Gastrocnemius medialis (tissue), 4 donors: ENCODE measurements around the gene FARS2. TPM values are rescaled to one million over a fixed set of nuclear protein-coding genes. Genes with fewer than 3 reads are reported as not detected.

Experiments
- ATAC-seq, 2 donors: fragments of 150-250 bp; one replicate each; pipeline ENCODE4 v1.9.1; 2016
- DNase-seq, 2 donors: peaks; one replicate each; pipeline ENCODE4 v3.0.0-alpha.2; 2019
- H3K27ac ChIP-seq, 4 donors: fragments of 200-600 bp; sonication (generic); 1 replicate in 1 of 4; 2 replicates in 3 of 4; pipeline ENCODE4 v1.5.1; 2016 to 2018; ENCODE audit warnings: mild to moderate bottlenecking in 2 of 4, moderate library complexity in 1 of 4
- H3K27me3 ChIP-seq, 3 donors: fragments of 200-600 bp; sonication (generic) in 2 of 3; 1 replicate in 1 of 3; 2 replicates in 2 of 3; pipeline versions ENCODE4 v1.5.1 to v1.6.0; 2016 to 2019; ENCODE audit warnings: mild to moderate bottlenecking in 1 of 3, moderate library complexity in 1 of 3
- H3K36me3 ChIP-seq, 2 donors: fragments of 200-600 bp; sonication (generic) in 1 of 2; one replicate each; pipeline ENCODE4 v1.5.1; 2017 to 2018
- H3K4me1 ChIP-seq, 2 donors: fragments of 200-600 bp; sonication (generic) in 1 of 2; one replicate each; pipeline ENCODE4 v1.5.1; 2016 to 2017; ENCODE audit warnings: mild to moderate bottlenecking in 2 of 2
- H3K4me3 ChIP-seq, 4 donors: fragments of 200-600 bp; sonication (generic) in 3 of 4; 1 replicate in 1 of 4; 2 replicates in 3 of 4; pipeline ENCODE4 v1.5.1; 2016 to 2019; ENCODE audit warnings: mild to moderate bottlenecking in 2 of 4
- H3K9me3 ChIP-seq, 3 donors: fragments of 200-600 bp; sonication (generic) in 2 of 3; 1 replicate in 1 of 3; 2 replicates in 2 of 3; pipeline ENCODE4 v1.5.1; 2016 to 2019
- POLR2A ChIP-seq, 2 donors: fragments of 450-650 bp; IDR thresholded peaks; one replicate each; pipeline ENCODE4 v1.6.1; 2017; ENCODE audit warnings: antibody characterized with exemption in 2 of 2, mild to moderate bottlenecking in 2 of 2, moderate library complexity in 2 of 2
- in situ Hi-C, 4 donors: fragments of 200-750 bp; cut with MboI; loops; one replicate each; pipeline versions ENCODE4 v1.15.0 to v1.8.0; 2017; ENCODE audit warnings: low sequenced_read_pairs in 4 of 4
- intact Hi-C: fragments of 100-400 bp; cut with DNase I; formaldehyde crosslinking; loops from one replicate; pipeline ENCODE4 v1.15.1; 2023; ENCODE audit warnings: low total_unique reads
- total RNA-seq, 4 donors: library from RNA; depleted of rRNA; stranded (reverse); fragments of >200 nt; gene quantifications; one replicate each; pipeline versions ENCODE4 v1.1.0 to v1.2.3, GENCODE V29; 2016
- TF ChIP-seq, protein P1 (sequence below), 5 experiments: fragments of 450-650 bp in 3 of 5; fragments of 200-600 bp in 2 of 5; sonication (generic) in 2 of 5; IDR thresholded peaks in 4 of 5; conservative IDR thresholded peaks in 1 of 5; 1 replicate in 4 of 5; 2 replicates in 1 of 5; pipeline ENCODE4 v1.5.1; 2016 to 2019; ENCODE audit warnings: antibody characterized with exemption in 5 of 5, mild to moderate bottlenecking in 3 of 5, moderate library complexity in 3 of 5

Gene FARS2
- total RNA-seq, 4 donors from 2014 or later: 13.6 to 24.0 (median 15.8) TPM

DNA sequence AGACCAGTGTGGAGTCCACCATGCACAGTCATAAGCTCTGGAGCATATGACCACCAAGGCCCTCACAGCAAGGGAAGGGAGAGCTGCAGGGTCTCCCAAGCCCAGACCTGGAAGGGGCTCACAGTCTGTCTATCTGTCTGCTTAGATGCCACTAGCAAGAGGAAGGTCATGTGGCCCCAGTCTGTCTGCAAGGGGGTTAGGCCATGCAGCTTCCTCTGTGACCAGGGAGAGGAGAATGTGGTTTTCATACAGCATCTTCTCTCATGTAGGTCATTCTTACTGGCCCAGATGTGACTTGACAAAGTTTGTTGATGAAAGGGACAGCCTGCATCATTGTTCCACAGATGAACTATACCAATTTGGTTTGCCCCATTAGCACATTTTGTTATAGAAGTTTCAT, 260.8 kb downstream of the FARS2 start:
- Histone ChIP-seq H3K27me3 (no peaks in the 10 kb centered on the region), H3K9me3 (no peaks in the 10 kb centered on the region), H3K4me3 (no peak overlapping the region), H3K4me1 (no peaks in the 10 kb centered on the region), H3K36me3 (no peaks in the 10 kb centered on the region), H3K27ac (no peak overlapping the region)
- intact Hi-C loops: no loop called here
- in situ Hi-C loops: no loop called here
- TF ChIP-seq POLR2A (IDR thresholded peaks at IDR 0.05): no peak
- TF ChIP-seq, protein P1, sequence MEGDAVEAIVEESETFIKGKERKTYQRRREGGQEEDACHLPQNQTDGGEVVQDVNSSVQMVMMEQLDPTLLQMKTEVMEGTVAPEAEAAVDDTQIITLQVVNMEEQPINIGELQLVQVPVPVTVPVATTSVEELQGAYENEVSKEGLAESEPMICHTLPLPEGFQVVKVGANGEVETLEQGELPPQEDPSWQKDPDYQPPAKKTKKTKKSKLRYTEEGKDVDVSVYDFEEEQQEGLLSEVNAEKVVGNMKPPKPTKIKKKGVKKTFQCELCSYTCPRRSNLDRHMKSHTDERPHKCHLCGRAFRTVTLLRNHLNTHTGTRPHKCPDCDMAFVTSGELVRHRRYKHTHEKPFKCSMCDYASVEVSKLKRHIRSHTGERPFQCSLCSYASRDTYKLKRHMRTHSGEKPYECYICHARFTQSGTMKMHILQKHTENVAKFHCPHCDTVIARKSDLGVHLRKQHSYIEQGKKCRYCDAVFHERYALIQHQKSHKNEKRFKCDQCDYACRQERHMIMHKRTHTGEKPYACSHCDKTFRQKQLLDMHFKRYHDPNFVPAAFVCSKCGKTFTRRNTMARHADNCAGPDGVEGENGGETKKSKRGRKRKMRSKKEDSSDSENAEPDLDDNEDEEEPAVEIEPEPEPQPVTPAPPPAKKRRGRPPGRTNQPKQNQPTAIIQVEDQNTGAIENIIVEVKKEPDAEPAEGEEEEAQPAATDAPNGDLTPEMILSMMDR (IDR thresholded peaks at IDR 0.05 in 4 of 5, conservative IDR thresholded peaks at IDR 0.05 in 1 of 5): no peak
- DNase-seq: no peak
- ATAC-seq: no peak

DNA sequence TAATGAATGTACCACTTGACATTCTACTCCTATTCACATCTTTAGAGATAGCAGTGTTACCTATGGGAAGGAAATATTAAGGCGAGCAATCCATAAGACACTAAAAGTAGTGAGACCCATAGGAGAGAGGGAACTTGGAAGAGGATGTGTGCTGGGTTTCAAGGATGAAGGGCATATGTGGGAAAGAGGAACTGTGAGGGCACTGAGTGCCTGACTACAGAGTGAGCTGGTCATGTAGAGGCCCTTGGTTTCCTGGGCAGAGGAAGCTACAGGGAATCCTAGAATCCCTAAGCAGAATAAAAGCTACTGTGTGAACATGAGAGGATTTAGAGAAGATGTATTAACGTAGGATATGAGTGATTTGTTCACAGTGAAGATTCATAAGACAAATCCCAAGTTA, 262.8 kb downstream of the FARS2 start:
- H3K27ac ChIP-seq: no peak overlapping the region
- no peak for ATAC-seq
- H3K4me3 ChIP-seq: no peak overlapping the region
- H3K36me3 ChIP-seq: no peaks in the 10 kb centered on the region
- intact Hi-C loops (no loop called here), in situ Hi-C loops (no loop called here)
- no peaks in the 10 kb centered on the region for H3K27me3 ChIP-seq
- no peaks in the 10 kb centered on the region for H3K9me3 ChIP-seq
- TF ChIP-seq, protein P1 (IDR thresholded peaks at IDR 0.05 in 4 of 5, conservative IDR thresholded peaks at IDR 0.05 in 1 of 5): no peak
- TF ChIP-seq POLR2A (IDR thresholded peaks at IDR 0.05): no peak
- no peak for DNase-seq
- H3K4me1 ChIP-seq: no peaks in the 10 kb centered on the region

DNA sequence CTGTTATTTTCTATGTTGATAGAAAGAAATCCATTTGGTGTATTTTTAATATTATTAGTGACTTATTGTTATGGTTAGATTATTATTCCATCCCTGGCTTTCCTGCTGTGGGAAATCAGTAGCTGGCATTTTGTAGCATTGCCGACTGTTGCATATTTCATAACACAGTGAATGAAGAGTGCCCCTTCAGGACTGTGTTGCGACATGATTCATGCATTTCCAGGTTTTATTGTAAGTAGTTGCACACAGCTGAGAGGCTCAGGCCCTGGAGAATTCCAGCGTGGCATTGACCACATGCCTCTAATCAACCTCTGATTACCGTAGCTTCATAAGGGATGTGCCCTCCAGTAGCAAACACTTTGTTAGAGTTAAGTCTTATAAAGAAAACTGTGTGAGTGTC, 263.9 kb downstream of the FARS2 start:
- in situ Hi-C loops: no loop called here
- Histone ChIP-seq H3K4me3 (no peak overlapping the region), H3K9me3 (no peaks in the 10 kb centered on the region), H3K36me3 (no peaks in the 10 kb centered on the region), H3K27ac (no peak overlapping the region), H3K4me1 (no peaks in the 10 kb centered on the region), H3K27me3 (no peaks in the 10 kb centered on the region)
- no peak for TF ChIP-seq POLR2A (IDR thresholded peaks at IDR 0.05)
- TF ChIP-seq, protein P1 (IDR thresholded peaks at IDR 0.05 in 4 of 5, conservative IDR thresholded peaks at IDR 0.05 in 1 of 5): no peak
- DNase-seq: no peak
- no peak for ATAC-seq
- intact Hi-C loops: no loop called here

DNA sequence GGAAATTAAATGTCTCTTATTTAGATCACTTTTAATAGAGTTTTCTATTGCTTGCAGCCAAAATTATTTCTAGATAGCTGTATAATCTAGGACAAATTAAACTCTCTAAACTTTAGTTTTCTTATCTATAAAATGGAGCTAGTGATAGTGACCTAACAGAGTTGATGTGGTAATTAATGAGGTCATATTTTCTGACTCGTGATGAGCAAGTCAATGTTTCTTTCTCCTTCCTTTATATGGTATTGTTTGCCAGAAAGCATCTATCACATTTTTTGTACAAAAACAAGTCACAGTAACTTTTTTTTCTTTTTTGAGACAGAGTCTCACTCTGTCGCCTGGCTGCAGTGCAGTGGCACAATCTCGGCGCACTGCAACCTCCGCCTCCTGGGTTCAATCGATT, 267.7 kb downstream of the FARS2 start:
- Histone ChIP-seq H3K27me3 (no peaks in the 10 kb centered on the region), H3K4me3 (no peak overlapping the region), H3K4me1 (no peaks in the 10 kb centered on the region), H3K9me3 (no peaks in the 10 kb centered on the region), H3K36me3 (no peaks in the 10 kb centered on the region), H3K27ac (no peak overlapping the region)
- intact Hi-C loops (no loop called here), in situ Hi-C loops (no loop called here)
- TF ChIP-seq, protein P1 (IDR thresholded peaks at IDR 0.05 in 4 of 5, conservative IDR thresholded peaks at IDR 0.05 in 1 of 5): no peak
- no peak for TF ChIP-seq POLR2A (IDR thresholded peaks at IDR 0.05)
- no peak for DNase-seq
- ATAC-seq: no peak

DNA sequence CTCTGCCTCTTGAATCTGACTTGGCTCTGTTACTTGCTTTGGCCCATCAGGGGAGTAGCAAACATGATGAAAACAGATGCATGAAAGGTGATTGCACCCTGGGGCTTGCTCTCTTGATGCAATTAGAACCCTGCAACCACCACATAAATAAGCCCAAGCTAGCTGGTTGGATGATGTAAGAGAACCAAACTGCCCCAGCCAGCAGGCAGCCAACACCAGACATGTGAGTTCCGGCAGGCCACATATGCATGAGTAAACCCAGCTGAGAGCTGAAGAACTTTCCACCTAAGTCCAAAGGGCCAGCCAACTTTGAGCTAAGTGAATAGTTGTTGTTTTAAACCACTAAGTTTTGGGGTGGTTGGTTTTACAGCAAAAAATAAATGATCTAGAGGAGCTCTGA, 268.4 kb downstream of the FARS2 start:
- intact Hi-C loops: no loop called here
- Histone ChIP-seq H3K27me3 (no peaks in the 10 kb centered on the region), H3K9me3 (no peaks in the 10 kb centered on the region), H3K27ac (no peak overlapping the region), H3K4me1 (no peaks in the 10 kb centered on the region), H3K4me3 (no peak overlapping the region), H3K36me3 (no peaks in the 10 kb centered on the region)
- TF ChIP-seq, protein P1 (IDR thresholded peaks at IDR 0.05 in 4 of 5, conservative IDR thresholded peaks at IDR 0.05 in 1 of 5): no peak
- no peak for TF ChIP-seq POLR2A (IDR thresholded peaks at IDR 0.05)
- in situ Hi-C loops: no loop called here
- ATAC-seq (no peak), DNase-seq (no peak)
